BJ (cell line): ENCODE results near the gene ZIC3. TPM values are rescaled to one million over a fixed set of nuclear protein-coding genes. Genes with fewer than 3 reads are reported as not detected.

ENCODE experiments used
- CTCF ChIA-PET: fragments of 350-600 bp; formaldehyde crosslinking; extraction: SDS; loops from one replicate; lab custom pipeline; 2021; ENCODE audit warnings: antibody characterized with exemption, inconsistent platforms; lab: Yijun Ruan, JAX
- POLR2A ChIA-PET: fragments of 300-600 bp; sonication (Branson Sonifier 250); formaldehyde crosslinking; extraction: SDS; loops from one replicate; lab custom pipeline; 2021; ENCODE audit warnings: antibody characterized with exemption; lab: Charles Lee
- DNase-seq: peaks from one replicate; pipeline ENCODE4 v3.0.0-alpha.2; 2011; ENCODE audit warnings: low read depth
- H3K27me3 ChIP-seq: 2 replicates; pipeline ENCODE4 v1.6.0; 2011; ENCODE audit warnings: low read length; ENCODE audit not compliant: control insufficient read depth, insufficient read depth
- H3K36me3 ChIP-seq: 2 replicates; pipeline ENCODE4 v1.5.1; 2011; ENCODE audit warnings: low read length; ENCODE audit not compliant: control insufficient read depth, insufficient read depth
- H3K4me3 ChIP-seq: 2 replicates; pipeline ENCODE4 v1.5.1; 2011; ENCODE audit warnings: low read depth, mild to moderate bottlenecking, control low read depth, low read length
- CTCF ChIP-seq: IDR thresholded peaks from 2 replicates; pipeline ENCODE4 v1.5.1; 2011; ENCODE audit warnings: low read depth, mild to moderate bottlenecking, control low read depth, inconsistent platforms, low read length, moderate library complexity; ENCODE audit not compliant: insufficient read depth
- polyA plus RNA-seq: library from polyadenylated mRNA; depleted of rRNA; stranded (reverse); fragments of >200 nt; gene quantifications from 2 replicates; pipeline ENCODE4 v1.2.3, GENCODE V29; 2011

The ZIC3 gene
- polyA plus RNA-seq, 1 experiment = not detected

- H3K27me3 ChIP-seq = peaks cover 6% of the 10 kb centered on the region
- no peaks in the 10 kb centered on the region for H3K36me3 ChIP-seq
- DNase-seq = no peak
- no peak overlapping the region for H3K4me3 ChIP-seq
- POLR2A ChIA-PET = no interaction called here
- CTCF ChIA-PET = no interaction called here
- TF ChIP-seq CTCF = no peak
Observed at GRCh38 chrX:137563681-137564651, 2.0 kb upstream of the ZIC3 start.

GRCh38 chrX:137565318-137565904 is 516 bp upstream of the ZIC3 start:
- CTCF ChIA-PET = no interaction called here
- POLR2A ChIA-PET = no interaction called here
- no peak for DNase-seq
- TF ChIP-seq CTCF = no peak
- H3K27me3 ChIP-seq = peaks cover 6% of the 10 kb centered on the region
- H3K36me3 ChIP-seq = no peaks in the 10 kb centered on the region
- H3K4me3 ChIP-seq = peak overlapping the region; percentile 29

- no peak for TF ChIP-seq CTCF
- ChIA-PET POLR2A (no interaction called here), CTCF (no interaction called here)
- no peaks in the 10 kb centered on the region for H3K36me3 ChIP-seq
- H3K4me3 ChIP-seq = no peak overlapping the region
- no peak for DNase-seq
- H3K27me3 ChIP-seq = peaks cover 6% of the 10 kb centered on the region
Observed at GRCh38 chrX:137566746-137567679, 1.1 kb downstream of the ZIC3 start.

GRCh38 chrX:137567682-137568232 is 1.8 kb downstream of the ZIC3 start:
- H3K27me3 ChIP-seq = peaks cover 6% of the 10 kb centered on the region
- ChIA-PET POLR2A (no interaction called here), CTCF (no interaction called here)
- no peak for DNase-seq
- H3K4me3 ChIP-seq = no peak overlapping the region
- H3K36me3 ChIP-seq = no peaks in the 10 kb centered on the region
- TF ChIP-seq CTCF = no peak
